Astrocyte (in vitro differentiated cells and primary cell): ENCODE results near the gene TMEM123. TPM values are rescaled to one million over a fixed set of nuclear protein-coding genes. Genes with fewer than 3 reads are reported as not detected.

ENCODE experiments used
- DNase-seq: peaks from one replicate; pipeline ENCODE4 v3.0.0-alpha.2; 2010; ENCODE audit warnings: low read depth
- FAIRE-seq: peaks from 2 replicates; lab custom pipeline; 2011; peaks lifted over from hg19 to GRCh38; lab: Jason Lieb, UNC
- H2AFZ ChIP-seq: 2 replicates; pipeline ENCODE4 v1.6.0; 2012; ENCODE audit warnings: low read depth, low read length, inconsistent platforms
- H3K27ac ChIP-seq: 2 replicates; pipeline ENCODE4 v1.5.1; 2011; ENCODE audit warnings: low read depth, low read length, inconsistent platforms
- H3K27me3 ChIP-seq: 2 replicates; pipeline ENCODE4 v1.6.0; 2011; ENCODE audit warnings: low read length, inconsistent platforms; ENCODE audit not compliant: insufficient read depth
- H3K36me3 ChIP-seq: 2 replicates; pipeline ENCODE4 v1.5.1; 2011; ENCODE audit warnings: low read length, inconsistent platforms; ENCODE audit not compliant: insufficient read depth
- H3K4me1 ChIP-seq: 2 replicates; pipeline ENCODE4 v1.5.1; 2011; ENCODE audit warnings: low read length, inconsistent platforms; ENCODE audit not compliant: insufficient read depth
- H3K4me2 ChIP-seq: 2 replicates; pipeline ENCODE4 v1.6.0; 2012; ENCODE audit warnings: low read length, inconsistent platforms
- H3K4me3 ChIP-seq: 2 replicates; pipeline ENCODE4 v1.5.1; 2011; ENCODE audit warnings: low read depth, mild to moderate bottlenecking, low read length, inconsistent platforms; ENCODE audit not compliant: insufficient read depth
- H3K79me2 ChIP-seq: 2 replicates; pipeline ENCODE4 v1.6.0; 2012; ENCODE audit warnings: mild to moderate bottlenecking, low read length, inconsistent platforms; ENCODE audit not compliant: insufficient read depth
- H3K9ac ChIP-seq: 2 replicates; pipeline ENCODE4 v1.6.0; 2012; ENCODE audit warnings: mild to moderate bottlenecking, low read length, inconsistent platforms
- H3K9me3 ChIP-seq: 2 replicates; pipeline ENCODE4 v1.5.1; 2012; ENCODE audit warnings: low read depth, mild to moderate bottlenecking, low read length, inconsistent platforms; ENCODE audit not compliant: insufficient read depth
- H4K20me1 ChIP-seq: 2 replicates; pipeline ENCODE4 v1.6.0; 2012; ENCODE audit warnings: low read length, inconsistent platforms; ENCODE audit not compliant: insufficient read depth
- H3K27ac Mint-ChIP-seq: one replicate; pipeline ENCODE4 v1.8.0; 2021; ENCODE audit warnings: mild to moderate bottlenecking, mixed read lengths; ENCODE audit not compliant: unreplicated experiment
- H3K27me3 Mint-ChIP-seq: one replicate; pipeline ENCODE4 v1.8.0; 2021; ENCODE audit warnings: low read depth, mixed read lengths; ENCODE audit not compliant: unreplicated experiment
- H3K36me3 Mint-ChIP-seq: one replicate; pipeline ENCODE4 v1.8.0; 2021; ENCODE audit warnings: low read depth, mixed read lengths; ENCODE audit not compliant: unreplicated experiment
- H3K4me1 Mint-ChIP-seq: one replicate; pipeline ENCODE4 v1.8.0; 2021; ENCODE audit warnings: low read depth, mixed read lengths; ENCODE audit not compliant: unreplicated experiment
- H3K4me3 Mint-ChIP-seq: one replicate; pipeline ENCODE4 v1.8.0; 2021; ENCODE audit warnings: mild to moderate bottlenecking, moderate library complexity, mixed read lengths; ENCODE audit not compliant: unreplicated experiment
- H3K9me3 Mint-ChIP-seq: one replicate; pipeline ENCODE4 v1.8.0; 2021; ENCODE audit warnings: mild to moderate bottlenecking, mixed read lengths; ENCODE audit not compliant: unreplicated experiment
- CTCF ChIP-seq: IDR thresholded peaks from 2 replicates; pipeline ENCODE4 v1.5.1; 2011; ENCODE audit warnings: low read depth, mild to moderate bottlenecking, inconsistent platforms, low read length, moderate library complexity; ENCODE audit not compliant: insufficient read depth
- EZH2 ChIP-seq: IDR thresholded peaks from 2 replicates; pipeline ENCODE4 v1.6.1; 2012; ENCODE audit warnings: mild to moderate bottlenecking, low read length, inconsistent platforms; ENCODE audit not compliant: insufficient read depth
- total RNA-seq: library from RNA; stranded (reverse); gene quantifications from 2 replicates; pipeline ENCODE4 v1.2.1, GENCODE V29; 2021

TMEM123 gene
- total RNA-seq, 1 donor from 2014 or later = 234 TPM

- H3K36me3 Mint-ChIP-seq = peaks cover 14% of the 10 kb centered on the region
- no peak overlapping the region for H3K4me3 Mint-ChIP-seq
- peaks cover 12% of the 10 kb centered on the region for H4K20me1 ChIP-seq
- no peak for TF ChIP-seq EZH2
- TF ChIP-seq CTCF = no peak
- no peaks in the 10 kb centered on the region for H3K9me3 ChIP-seq
- H3K4me1 ChIP-seq = no peaks in the 10 kb centered on the region
- H3K27me3 ChIP-seq = no peaks in the 10 kb centered on the region
- H3K27ac Mint-ChIP-seq = no peak overlapping the region
- H3K27me3 Mint-ChIP-seq = no peaks in the 10 kb centered on the region
- H2AFZ ChIP-seq = no peak overlapping the region
- FAIRE-seq (no peak), DNase-seq (no peak)
- H3K4me3 ChIP-seq = no peak overlapping the region
- H3K9me3 Mint-ChIP-seq = no peaks in the 10 kb centered on the region
- H3K36me3 ChIP-seq = peaks cover 44% of the 10 kb centered on the region
- no peak overlapping the region for H3K4me2 ChIP-seq
- peaks cover 23% of the 10 kb centered on the region for H3K79me2 ChIP-seq
- no peak overlapping the region for H3K9ac ChIP-seq
- no peaks in the 10 kb centered on the region for H3K4me1 Mint-ChIP-seq
- no peak overlapping the region for H3K27ac ChIP-seq
These were observed 84.1 kb downstream of the TMEM123 start for GRCh38 chr11:102368472-102368871.

DNA sequence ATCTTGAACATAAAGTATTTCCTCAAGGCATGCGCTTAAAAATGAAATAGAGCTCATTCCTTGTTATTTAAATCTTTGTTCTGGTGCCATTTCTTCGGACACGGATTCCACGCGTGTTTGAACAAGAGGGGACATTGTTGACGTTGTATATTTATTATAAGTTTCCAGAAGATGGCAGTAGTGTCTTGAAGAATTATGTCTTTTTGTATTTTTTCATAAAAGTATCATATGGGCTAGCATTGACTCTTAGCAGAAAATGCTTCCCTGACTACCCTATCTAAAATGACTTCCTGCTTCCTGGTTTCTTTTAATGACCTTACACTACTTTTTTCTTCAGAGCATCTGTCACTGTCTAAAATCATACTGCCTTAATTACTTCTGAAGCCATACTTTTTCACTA, 85.2 kb downstream of the TMEM123 start:
- H3K4me1 Mint-ChIP-seq = no peaks in the 10 kb centered on the region
- Histone ChIP-seq H2AFZ (no peak overlapping the region), H3K4me1 (no peaks in the 10 kb centered on the region), H3K9me3 (no peaks in the 10 kb centered on the region), H3K79me2 (peaks cover 28% of the 10 kb centered on the region), H3K27me3 (no peaks in the 10 kb centered on the region), H3K36me3 (peaks cover 51% of the 10 kb centered on the region), H4K20me1 (peaks cover 12% of the 10 kb centered on the region), H3K27ac (no peak overlapping the region), H3K4me2 (no peak overlapping the region), H3K9ac (no peak overlapping the region), H3K4me3 (no peak overlapping the region)
- H3K27me3 Mint-ChIP-seq = no peaks in the 10 kb centered on the region
- TF ChIP-seq EZH2 (no peak), CTCF (peak; percentile 16)
- H3K27ac Mint-ChIP-seq = peak overlapping the region; percentile 34
- DNase-seq (no peak), FAIRE-seq (no peak)
- no peaks in the 10 kb centered on the region for H3K9me3 Mint-ChIP-seq
- peaks cover 18% of the 10 kb centered on the region for H3K36me3 Mint-ChIP-seq
- H3K4me3 Mint-ChIP-seq = no peak overlapping the region

- peaks cover 58% of the 10 kb centered on the region for H3K36me3 ChIP-seq
- peaks cover 46% of the 10 kb centered on the region for H3K79me2 ChIP-seq
- Mint-ChIP-seq H3K27ac (no peak overlapping the region), H3K4me1 (peaks cover 4% of the 10 kb centered on the region), H3K27me3 (no peaks in the 10 kb centered on the region), H3K4me3 (no peak overlapping the region), H3K36me3 (peaks cover 21% of the 10 kb centered on the region), H3K9me3 (no peaks in the 10 kb centered on the region)
- no peak overlapping the region for H2AFZ ChIP-seq
- H3K27me3 ChIP-seq = no peaks in the 10 kb centered on the region
- peaks cover 31% of the 10 kb centered on the region for H4K20me1 ChIP-seq
- H3K4me2 ChIP-seq = no peak overlapping the region
- H3K9me3 ChIP-seq = no peaks in the 10 kb centered on the region
- no peaks in the 10 kb centered on the region for H3K4me1 ChIP-seq
- DNase-seq (no peak), FAIRE-seq (no peak)
- no peak overlapping the region for H3K27ac ChIP-seq
- H3K9ac ChIP-seq = no peak overlapping the region
- no peak overlapping the region for H3K4me3 ChIP-seq
- no peak for TF ChIP-seq EZH2
These were observed 87.6 kb downstream of the TMEM123 start for GRCh38 chr11:102364991-102365390.
